Measurements from ENCODE around the gene MUC20.

- TF ChIP-seq CTCF (IDR thresholded peaks at IDR 0.05; ENCODE audit: low read depth, low read length) (no peak), POLR2A (IDR thresholded peaks at IDR 0.05; ENCODE audit: extremely low read depth, insufficient read length) (no peak), MAX (IDR thresholded peaks at IDR 0.05; ENCODE audit: low read depth, low read length) (no peak)
These were observed 12.2 kb downstream of the MUC20 start for GRCh38 chr3:195732940-195733339.

Data from NB4 (cell line).